ENCODE results near the gene AGXT. TPM values are rescaled to one million over a fixed set of nuclear protein-coding genes. Genes with fewer than 3 reads are reported as not detected.

Gene AGXT
- total RNA-seq, 1 donor from 2014 or later: not detected

GRCh38 chr2:240898108-240898730 lies 29.6 kb downstream of the AGXT start:
- intact Hi-C loops (cut with micrococcal nuclease): no loop called here

GRCh38 chr2:240898731-240899467 lies 30.3 kb downstream of the AGXT start:
- intact Hi-C loops (cut with micrococcal nuclease): no loop called here

GRCh38 chr2:240899468-240899865 lies 30.8 kb downstream of the AGXT start:
- intact Hi-C loops (cut with micrococcal nuclease): no loop called here

GRCh38 chr2:240900141-240900860 lies 31.7 kb downstream of the AGXT start:
- intact Hi-C loops (cut with micrococcal nuclease): no loop called here

- intact Hi-C loops (cut with micrococcal nuclease): no loop called here
These were observed 33.5 kb downstream of the AGXT start for GRCh38 chr2:240901986-240902614.

- intact Hi-C loops (cut with micrococcal nuclease): no loop called here
These were observed 34.0 kb downstream of the AGXT start for GRCh38 chr2:240902615-240903041.

GRCh38 chr2:240903191-240904060 lies 34.8 kb downstream of the AGXT start:
- intact Hi-C loops (cut with micrococcal nuclease): no loop called here

- intact Hi-C loops (cut with micrococcal nuclease): no loop called here
These were observed 35.9 kb downstream of the AGXT start for GRCh38 chr2:240904216-240905175.

- intact Hi-C loops (cut with micrococcal nuclease): no loop called here
These were observed 36.7 kb downstream of the AGXT start for GRCh38 chr2:240905176-240905781.

GRCh38 chr2:240906141-240906910 lies 37.7 kb downstream of the AGXT start, which contains the start of gene CROCC2:
Gene CROCC2 (plus strand): TSS chr2:240906336. CDS start chr2:240906514, 178 bp downstream.
- intact Hi-C loops (cut with micrococcal nuclease): no loop called here

GRCh38 chr2:240906911-240907590 lies 38.4 kb downstream of the AGXT start:
- intact Hi-C loops (cut with micrococcal nuclease): no loop called here

GRCh38 chr2:240909216-240909974 lies 40.8 kb downstream of the AGXT start:
- intact Hi-C loops (cut with micrococcal nuclease): no loop called here

GRCh38 chr2:240911641-240912265 lies 43.1 kb downstream of the AGXT start:
- intact Hi-C loops (cut with micrococcal nuclease): no loop called here

GRCh38 chr2:240912878-240913809 lies 44.5 kb downstream of the AGXT start:
- intact Hi-C loops (cut with micrococcal nuclease): no loop called here
